Activated naive CD4-positive, alpha-beta T cell treated with anti-CD3 and anti-CD28 coated beads, Interleukin-2, amount 50 U/mL, for 16 hours (primary cell): ENCODE data around the gene EIF4G2.

Experiments used
- DNase-seq: peaks from one replicate; pipeline ENCODE4 v3.0.0-alpha.2; 2020

Gene EIF4G2

GRCh38 chr11:10807493-10808234, 1.1 kb downstream of the EIF4G2 start:
- DNase-seq = peak; percentile 49

DNA sequence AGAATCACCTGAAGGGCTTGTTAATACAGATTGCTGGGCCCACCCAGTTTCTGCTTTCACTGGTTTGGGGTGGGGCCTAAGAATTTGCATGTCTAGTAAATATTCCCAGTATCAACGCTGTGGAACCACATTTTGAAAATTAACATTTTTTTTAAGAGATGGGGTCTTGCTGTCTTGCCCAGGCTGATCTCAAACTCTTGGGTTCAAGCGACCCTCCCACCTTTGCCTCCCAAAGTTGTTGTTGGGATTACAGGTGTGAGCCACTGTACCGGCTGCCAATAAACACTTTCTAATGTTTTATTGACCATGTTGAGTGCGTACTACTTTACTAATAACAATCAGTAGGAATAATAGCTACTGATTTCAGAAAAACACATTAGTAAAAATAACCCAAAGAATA, 2.5 kb downstream of the EIF4G2 start:
- DNase-seq = no peak

GRCh38 chr11:10805741-10806140, 3.0 kb downstream of the EIF4G2 start:
- DNase-seq = no peak

DNA sequence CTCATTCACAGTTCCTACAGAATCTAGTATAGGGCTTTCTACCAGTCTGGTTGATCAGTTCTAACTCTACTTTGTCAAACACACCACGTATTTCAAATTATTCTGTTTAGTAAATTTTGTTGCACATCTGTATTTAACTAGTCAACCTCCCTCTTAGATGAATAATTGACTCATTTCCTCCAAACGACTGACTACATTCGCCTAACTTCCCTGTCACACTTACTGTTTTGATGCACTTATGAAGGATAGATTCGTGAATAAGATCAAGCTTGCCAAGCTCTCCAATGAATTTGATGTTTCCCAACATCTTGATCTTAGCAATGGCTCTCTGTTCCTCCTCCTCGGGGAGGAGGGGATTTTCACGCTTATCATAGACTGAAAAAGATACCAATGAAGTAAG, 5.0 kb downstream of the EIF4G2 start:
- no peak for DNase-seq

GRCh38 chr11:10800292-10800691, 8.4 kb downstream of the EIF4G2 start:
- DNase-seq = no peak

GRCh38 chr11:10798330-10798928, 10.3 kb downstream of the EIF4G2 start:
- no peak for DNase-seq

DNA sequence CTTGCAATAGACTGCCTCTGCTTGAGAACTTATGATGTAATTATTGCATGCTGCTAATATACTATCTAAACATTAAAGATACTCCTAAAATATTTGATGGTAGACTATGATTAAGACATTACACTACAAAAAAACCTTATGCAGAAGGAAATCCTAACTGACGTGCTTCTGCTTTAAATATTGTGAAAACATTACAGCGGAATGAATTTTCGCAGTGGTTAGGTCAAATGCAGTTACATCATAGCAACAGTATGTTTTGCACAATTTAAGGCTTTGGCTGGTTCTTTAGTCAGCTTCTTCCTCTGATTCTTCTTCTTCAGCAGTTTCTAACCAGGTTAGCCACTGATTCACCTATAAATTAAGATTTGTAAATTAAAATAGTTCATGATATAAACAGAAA, 11.2 kb downstream of the EIF4G2 start:
- no peak for DNase-seq

DNA sequence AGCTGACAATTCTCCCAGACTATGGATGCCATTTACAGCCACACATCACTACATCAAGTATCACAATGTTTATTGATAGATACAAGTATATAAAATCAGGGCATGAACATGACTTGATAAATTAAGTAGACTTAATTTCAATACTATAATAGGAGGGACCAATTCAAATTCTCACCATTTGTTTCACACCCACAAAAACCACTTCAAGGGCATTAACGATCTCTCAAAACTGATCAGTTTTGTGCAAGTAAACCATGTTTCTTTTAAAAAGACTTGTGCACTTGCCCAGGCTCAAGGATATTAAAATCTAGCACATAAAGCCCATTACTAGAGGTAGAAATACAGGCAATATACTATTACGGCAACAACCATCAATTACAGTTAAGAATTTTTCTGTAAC, 11.7 kb downstream of the EIF4G2 start:
- DNase-seq = no peak

DNA sequence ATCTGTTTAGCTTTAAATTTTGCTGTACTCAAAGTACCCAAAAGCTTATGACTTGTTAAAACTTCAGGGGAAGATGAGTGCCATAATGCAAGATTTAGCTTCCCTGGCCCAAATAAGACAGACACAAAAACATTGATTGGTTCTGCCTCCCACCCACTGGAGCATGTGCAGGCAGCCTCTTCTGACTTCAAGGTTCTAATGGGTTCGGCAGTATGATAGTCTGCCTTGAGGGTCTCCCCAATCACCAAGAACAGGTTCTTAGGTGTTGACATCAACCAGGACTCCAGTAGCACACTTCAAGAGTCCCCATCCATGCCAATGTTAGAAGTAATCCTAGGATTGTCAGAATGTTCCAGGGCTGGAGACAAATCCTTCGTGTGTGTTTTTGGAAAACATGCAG, 12.5 kb downstream of the EIF4G2 start:
- DNase-seq = no peak

DNA sequence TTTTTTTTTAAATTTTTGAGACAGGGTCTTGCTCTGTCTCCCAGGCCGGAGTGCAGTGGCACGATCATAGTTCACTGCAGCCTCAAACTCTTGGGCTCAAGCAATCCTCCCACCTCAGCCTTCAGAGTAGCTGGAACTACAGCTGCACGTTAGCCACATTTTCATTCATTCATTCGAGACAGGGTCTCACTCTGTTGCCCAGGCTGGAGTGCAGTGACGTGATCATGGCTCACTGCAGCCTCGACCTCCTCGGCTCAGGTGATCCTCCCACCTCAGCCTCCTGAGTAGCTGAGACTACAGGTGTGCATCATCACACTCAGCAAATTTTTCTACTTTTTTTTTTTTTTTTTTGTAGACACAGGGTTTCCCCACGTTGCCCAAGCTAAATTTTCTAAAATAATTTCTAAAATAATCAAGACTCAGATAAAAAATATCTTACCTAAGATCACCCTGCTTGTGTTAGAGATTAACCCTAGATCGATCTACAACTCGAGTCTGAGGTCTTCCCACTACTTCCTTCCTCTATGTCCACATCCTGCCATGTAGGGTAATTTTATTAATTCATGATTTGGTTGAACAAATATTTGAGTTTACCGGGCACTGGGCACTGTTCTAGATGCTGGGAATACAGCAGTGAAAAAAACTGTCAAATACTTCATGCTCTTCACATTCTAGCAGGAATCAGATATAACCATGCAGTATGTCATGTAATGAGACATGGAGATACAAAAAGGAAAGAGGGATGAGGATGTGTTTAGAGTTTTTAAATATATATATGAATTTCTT, 15.1 kb downstream of the EIF4G2 start:
- DNase-seq = no peak

DNA sequence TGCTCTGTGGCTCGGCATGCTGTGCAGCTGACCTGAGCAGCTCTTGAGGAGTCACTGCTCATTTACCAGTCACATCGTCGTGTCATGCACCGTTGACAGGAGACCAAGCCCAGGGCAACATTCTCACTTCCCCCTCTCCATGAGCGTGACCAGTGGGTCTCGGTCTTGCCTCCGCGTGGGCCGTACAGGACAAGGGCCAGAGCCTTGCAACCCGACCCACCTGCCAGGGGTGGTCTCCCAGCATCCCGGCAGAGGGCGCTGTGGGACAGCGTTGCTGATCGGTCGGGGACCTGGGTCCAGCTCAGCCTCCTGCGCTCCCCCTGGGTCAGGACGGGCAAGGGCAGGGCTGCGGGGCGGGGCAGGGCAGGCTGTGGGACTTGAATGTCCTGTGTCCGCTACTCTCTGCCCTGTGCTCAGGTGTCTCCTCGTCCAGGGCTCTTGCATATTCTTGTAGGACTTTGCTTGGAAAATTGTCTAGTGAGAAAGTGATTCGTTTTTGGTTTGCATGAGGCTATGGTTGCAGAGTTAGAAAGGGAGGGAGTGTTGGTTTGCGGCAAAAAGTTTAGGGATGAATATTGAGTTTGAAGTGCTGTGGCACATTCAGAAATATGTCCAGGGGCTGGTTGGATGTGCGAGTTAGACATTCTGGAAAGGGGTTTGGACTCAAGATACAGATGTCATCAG, 16.2 kb downstream of the EIF4G2 start:
- peak; percentile 83 for DNase-seq

GRCh38 chr11:10786451-10786850, 22.3 kb downstream of the EIF4G2 start:
- no peak for DNase-seq

GRCh38 chr11:10785146-10785474, 23.6 kb downstream of the EIF4G2 start:
- DNase-seq = no peak

- DNase-seq = no peak
These were observed 24.2 kb downstream of the EIF4G2 start for GRCh38 chr11:10784232-10785145.

- DNase-seq = no peak
These were observed 28.7 kb downstream of the EIF4G2 start for GRCh38 chr11:10780040-10780439.

GRCh38 chr11:10779086-10779485, 29.6 kb downstream of the EIF4G2 start:
- DNase-seq = no peak

DNA sequence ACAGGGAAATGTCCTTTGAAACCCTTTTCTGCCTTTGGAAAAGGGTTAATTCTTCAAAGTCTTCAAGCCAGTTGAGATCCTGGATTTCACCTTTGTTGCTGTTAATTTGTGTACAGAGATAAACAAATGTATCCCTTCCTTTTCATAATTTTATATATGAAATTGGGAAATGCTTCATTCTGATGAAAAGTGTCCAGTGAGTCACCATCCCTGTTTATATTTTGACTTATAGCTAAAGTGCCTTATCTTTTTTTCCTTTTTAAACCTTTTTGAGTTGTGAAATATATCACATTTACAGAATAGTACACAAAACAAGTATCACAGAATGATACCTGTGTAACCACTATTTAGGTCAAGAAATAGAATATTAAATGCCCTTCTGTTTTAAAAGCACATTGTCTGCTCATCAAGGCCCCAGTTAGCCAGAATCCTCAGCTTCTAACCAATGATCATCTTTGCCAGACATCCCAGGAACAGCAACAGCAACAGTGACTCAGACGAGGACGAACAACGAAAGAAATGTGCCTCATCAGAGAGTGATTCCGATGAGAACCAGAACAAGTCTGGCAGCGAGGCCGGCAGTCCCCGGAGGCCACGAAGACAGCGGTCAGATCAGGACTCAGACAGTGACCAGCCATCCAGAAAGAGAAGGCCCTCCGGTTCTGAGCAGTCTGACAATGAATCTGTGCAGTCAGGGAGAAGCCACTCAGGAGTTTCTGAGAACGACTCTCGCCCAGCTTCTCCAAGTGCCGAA, 30.3 kb downstream of the EIF4G2 start:
- no peak for DNase-seq

GRCh38 chr11:10777806-10778205, 30.9 kb downstream of the EIF4G2 start:
- DNase-seq = no peak

GRCh38 chr11:10777393-10777793, 31.3 kb downstream of the EIF4G2 start:
- DNase-seq = no peak

DNA sequence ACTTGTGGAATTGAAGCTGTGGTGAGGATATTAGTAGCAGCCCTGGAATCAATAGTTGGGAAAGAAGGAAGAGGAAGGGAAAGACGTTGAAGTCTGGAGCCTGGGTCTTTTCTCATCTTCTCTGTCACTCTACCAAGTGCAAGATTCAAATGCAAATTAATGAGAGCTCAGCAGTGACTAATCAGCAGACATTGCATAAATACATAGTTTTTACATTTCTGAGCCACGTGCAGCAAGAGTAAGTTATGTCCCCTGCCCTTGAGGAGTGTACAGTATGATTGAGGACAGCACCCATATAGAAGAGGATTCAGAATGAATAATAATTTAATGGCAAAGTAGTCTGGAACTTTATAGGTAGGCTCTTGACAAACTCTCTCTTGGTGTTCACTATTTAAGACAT, 33.9 kb downstream of the EIF4G2 start:
- DNase-seq = no peak

GRCh38 chr11:10771457-10771856, 37.3 kb downstream of the EIF4G2 start:
- no peak for DNase-seq
